IMR-90 (cell line): ENCODE measurements around the gene PADI2. TPM values are rescaled to one million over a fixed set of nuclear protein-coding genes. Genes with fewer than 3 reads are reported as not detected.

Source experiments
- ATAC-seq: fragments of 200-7000 bp; cut with Tn5 transposase; 2 replicates; pipeline ENCODE4 v1.9.1; 2020; ENCODE audit warnings: low read depth, mild to moderate bottlenecking, moderate library complexity
- BruUV-seq: library from RNA; stranded (reverse); fragments of 400-500 nt; replicated peaks from 2 replicates; lab custom pipeline; 2021; lab: Mats Ljungman, UMichigan
- CTCF ChIA-PET: fragments of 300-600 bp; formaldehyde crosslinking; extraction: SDS; loops from one replicate; lab custom pipeline; 2021; ENCODE audit warnings: antibody characterized with exemption; lab: Yijun Ruan, JAX
- POLR2A ChIA-PET: fragments of 300-600 bp; sonication (Branson Sonifier 250); formaldehyde crosslinking; loops from one replicate; lab custom pipeline; 2022; ENCODE audit warnings: antibody characterized with exemption; ENCODE audit not compliant: unreplicated experiment; lab: Charles Lee
- DNase-seq: peaks from one replicate; pipeline ENCODE4 v3.0.0; 2013
- H2AFZ ChIP-seq: replicated peaks from 2 replicates; pipeline ENCODE3; 2013; ENCODE audit warnings: low read length, mild to moderate bottlenecking; ENCODE audit not compliant: poor library complexity
- H2AK5ac ChIP-seq: 2 replicates; pipeline ENCODE4 v1.6.1; 2013; ENCODE audit warnings: low read depth, low read length, inconsistent platforms
- H2AK9ac ChIP-seq: replicated peaks from 2 replicates; pipeline ENCODE3; 2013; ENCODE audit warnings: mild to moderate bottlenecking, low read depth, low read length, moderate library complexity; ENCODE audit not compliant: poor library complexity
- H2BK120ac ChIP-seq: 2 replicates; pipeline ENCODE4 v1.6.1; 2013; ENCODE audit warnings: low read depth, low read length, inconsistent platforms
- H2BK15ac ChIP-seq: 3 replicates; pipeline ENCODE4 v1.6.1; 2013; ENCODE audit warnings: low read depth, low read length, inconsistent platforms
- H2BK20ac ChIP-seq: 2 replicates; pipeline ENCODE4 v1.6.1; 2013; ENCODE audit warnings: low read depth, mild to moderate bottlenecking, inconsistent platforms, low read length, moderate library complexity
- H2BK5ac ChIP-seq: 2 replicates; pipeline ENCODE4 v1.6.1; 2013; ENCODE audit warnings: mild to moderate bottlenecking, low read depth, low read length, inconsistent platforms; ENCODE audit not compliant: poor library complexity, severe bottlenecking
- H3K14ac ChIP-seq: replicated peaks from 2 replicates; pipeline ENCODE4 v1.6.1; 2013; ENCODE audit warnings: low read depth, low read length, inconsistent platforms
- H3K18ac ChIP-seq: 2 replicates; pipeline ENCODE4 v1.6.1; 2013; ENCODE audit warnings: low read depth, low read length, control low read depth
- H3K23ac ChIP-seq: 2 replicates; pipeline ENCODE4 v1.6.1; 2013; ENCODE audit warnings: low read depth, low read length, inconsistent platforms
- H3K27ac ChIP-seq: 2 replicates; pipeline ENCODE4 v1.5.1; 2013; ENCODE audit warnings: mild to moderate bottlenecking, control low read depth, low read length; ENCODE audit not compliant: insufficient read depth
- H3K27me3 ChIP-seq: 2 replicates; pipeline ENCODE4 v1.6.1; 2013; ENCODE audit warnings: low read length; ENCODE audit not compliant: control insufficient read depth, insufficient read depth
- H3K36me3 ChIP-seq: 2 replicates; pipeline ENCODE4 v1.6.1; 2013; ENCODE audit warnings: low read length, mixed read lengths; ENCODE audit not compliant: control insufficient read depth, insufficient read depth
- H3K4ac ChIP-seq: 2 replicates; pipeline ENCODE4 v1.6.1; 2013; ENCODE audit warnings: low read depth, low read length, inconsistent platforms
- H3K4me1 ChIP-seq: 2 replicates; pipeline ENCODE4 v1.6.1; 2013; ENCODE audit warnings: low read length, mixed read lengths; ENCODE audit not compliant: control insufficient read depth, insufficient read depth
- H3K4me2 ChIP-seq: 2 replicates; pipeline ENCODE4 v1.6.1; 2013; ENCODE audit warnings: low read depth, mild to moderate bottlenecking, control low read depth, low read length, moderate library complexity
- H3K4me3 ChIP-seq: 2 replicates; pipeline ENCODE4 v1.5.1; 2013; ENCODE audit warnings: low read depth, mild to moderate bottlenecking, control low read depth, low read length, moderate library complexity; ENCODE audit not compliant: insufficient read depth
- H3K56ac ChIP-seq: 2 replicates; pipeline ENCODE4 v1.6.1; 2013; ENCODE audit warnings: low read length, inconsistent platforms; ENCODE audit not compliant: insufficient read depth; ENCODE audit errors: extremely low read depth
- H3K79me1 ChIP-seq, 2 experiments: 2 replicates each; pipeline ENCODE4 v1.6.1; 2013; ENCODE audit warnings: low read length in 2 of 2, inconsistent platforms in 1 of 2, low read depth in 1 of 2
- H3K9ac ChIP-seq: 2 replicates; pipeline ENCODE4 v1.6.1; 2013; ENCODE audit warnings: low read depth, low read length, control low read depth
- H3K9me1 ChIP-seq: 2 replicates; pipeline ENCODE4 v1.6.1; 2013; ENCODE audit warnings: low read length, inconsistent platforms; ENCODE audit not compliant: insufficient read depth
- H3K9me3 ChIP-seq: 2 replicates; pipeline ENCODE4 v1.6.1; 2013; ENCODE audit warnings: low read length; ENCODE audit not compliant: control insufficient read depth, insufficient read depth
- H4K20me1 ChIP-seq: 2 replicates; pipeline ENCODE4 v1.6.1; 2013; ENCODE audit warnings: low read length, inconsistent platforms; ENCODE audit not compliant: insufficient read depth
- H4K5ac ChIP-seq: 2 replicates; pipeline ENCODE4 v1.6.1; 2013; ENCODE audit warnings: mild to moderate bottlenecking, low read depth, low read length, control low read depth
- H4K8ac ChIP-seq, 2 experiments: 2 replicates each; pipeline ENCODE4 v1.6.1; 2013; ENCODE audit warnings: low read depth in 2 of 2, low read length in 2 of 2, control low read depth in 1 of 2, inconsistent platforms in 1 of 2
- H4K91ac ChIP-seq: 2 replicates; pipeline ENCODE4 v1.6.1; 2013; ENCODE audit warnings: low read depth, low read length, inconsistent platforms; ENCODE audit not compliant: insufficient read depth
- BHLHE40 ChIP-seq: fragments of 150-350 bp; IDR thresholded peaks from 2 replicates; pipeline ENCODE4 v1.6.1; 2016; ENCODE audit warnings: mild to moderate bottlenecking, low read depth, low read length
- CEBPB ChIP-seq: IDR thresholded peaks from 2 replicates; pipeline ENCODE4 v1.6.1; 2012; ENCODE audit warnings: low read depth, low read length, improper control_type of control experiment
- CHD1 ChIP-seq: IDR thresholded peaks from 2 replicates; pipeline ENCODE4 v1.6.1; 2012; ENCODE audit warnings: low read depth, low read length, improper control_type of control experiment
- FOS ChIP-seq: fragments of 150-350 bp; IDR thresholded peaks from 2 replicates; pipeline ENCODE4 v1.6.1; 2016; ENCODE audit warnings: low read depth, low read length
- MAFK ChIP-seq: IDR thresholded peaks from 2 replicates; pipeline ENCODE4 v1.6.1; 2012; ENCODE audit warnings: low read depth, low read length, improper control_type of control experiment
- MAZ ChIP-seq: IDR thresholded peaks from 2 replicates; pipeline ENCODE4 v1.6.1; 2012; ENCODE audit warnings: low read depth, mild to moderate bottlenecking, low read length, improper control_type of control experiment, moderate library complexity, borderline replicate concordance
- MXI1 ChIP-seq: IDR thresholded peaks from 2 replicates; pipeline ENCODE4 v1.6.1; 2012; ENCODE audit warnings: low read depth, mild to moderate bottlenecking, low read length, moderate library complexity, borderline replicate concordance
- NFE2L2 ChIP-seq: fragments of 150-350 bp; IDR thresholded peaks from 2 replicates; pipeline ENCODE4 v1.6.1; 2016; ENCODE audit warnings: low read depth, mild to moderate bottlenecking, low read length
- POLR2A ChIP-seq: IDR thresholded peaks from 2 replicates; pipeline ENCODE4 v1.6.1; 2012; ENCODE audit warnings: mild to moderate bottlenecking, low read depth, low read length
- RAD21 ChIP-seq: IDR thresholded peaks from 2 replicates; pipeline ENCODE4 v1.6.1; 2012; ENCODE audit warnings: low read length, improper control_type of control experiment
- RCOR1 ChIP-seq: IDR thresholded peaks from 2 replicates; pipeline ENCODE4 v1.6.1; 2012; ENCODE audit warnings: mild to moderate bottlenecking, low read length, improper control_type of control experiment; ENCODE audit not compliant: insufficient replicate concordance
- RFX5 ChIP-seq: IDR thresholded peaks from 2 replicates; pipeline ENCODE4 v1.8.0; 2012; ENCODE audit warnings: low read depth, mild to moderate bottlenecking, low read length, moderate library complexity
- WGBS, 2 experiments: methylation state at CpG; one replicate each; pipeline versions ENCODE4 v1.1.5 to v1.1.7; 2013; ENCODE audit warnings: missing lambda C conversion rate in 2 of 2; ENCODE audit not compliant: insufficient read length in 1 of 2; ENCODE audit errors: extremely low coverage in 2 of 2; 5-methylcytosine and 5-hydroxymethylcytosine counted together
- dilution Hi-C: fragments of 300-500 bp; cut with HindIII; formaldehyde crosslinking; loops from one replicate; pipeline ENCODE4 v1.14.3; 2018; ENCODE audit warnings: low sequenced_read_pairs; ENCODE audit not compliant: unreplicated experiment
- in situ Hi-C: fragments of 300-500 bp; cut with MboI; formaldehyde crosslinking; loops from 3 replicates; pipeline ENCODE4 v1.14.3; 2019; ENCODE audit warnings: low sequenced_read_pairs, inconsistent platforms, mixed read lengths
- intact Hi-C: fragments of 100-400 bp; cut with micrococcal nuclease; formaldehyde crosslinking; loops from 2 replicates; pipeline ENCODE4 v1.10.0; 2022
- polyA plus RNA-seq, 3 experiments: library from polyadenylated mRNA; depleted of rRNA; stranded (reverse); fragments of >200 nt; gene quantifications; 2 replicates each; pipeline ENCODE4 v1.2.3, GENCODE V29; 2012; ENCODE audit warnings: low replicate concordance in 1 of 3
- total RNA-seq: library from RNA; depleted of rRNA; stranded (reverse); fragments of >200 nt; gene quantifications from 2 replicates; pipeline ENCODE4 v1.2.3, GENCODE V29; 2012
- TF ChIP-seq, protein P1 (sequence below): fragments of 150-350 bp; IDR thresholded peaks from 2 replicates; pipeline ENCODE4 v1.6.1; 2017; ENCODE audit warnings: mild to moderate bottlenecking, antibody characterized with exemption, low read length, low read depth
- TF ChIP-seq, protein P2 (sequence below): conservative IDR thresholded peaks from 2 replicates; pipeline ENCODE4 v1.5.1; 2012; ENCODE audit warnings: mild to moderate bottlenecking, low read depth, low read length, improper control_type of control experiment

The PADI2 gene
- total and polyA plus RNA-seq, 2 of the 4 experiments (the other 2 are of a cell fraction): not detected

DNA sequence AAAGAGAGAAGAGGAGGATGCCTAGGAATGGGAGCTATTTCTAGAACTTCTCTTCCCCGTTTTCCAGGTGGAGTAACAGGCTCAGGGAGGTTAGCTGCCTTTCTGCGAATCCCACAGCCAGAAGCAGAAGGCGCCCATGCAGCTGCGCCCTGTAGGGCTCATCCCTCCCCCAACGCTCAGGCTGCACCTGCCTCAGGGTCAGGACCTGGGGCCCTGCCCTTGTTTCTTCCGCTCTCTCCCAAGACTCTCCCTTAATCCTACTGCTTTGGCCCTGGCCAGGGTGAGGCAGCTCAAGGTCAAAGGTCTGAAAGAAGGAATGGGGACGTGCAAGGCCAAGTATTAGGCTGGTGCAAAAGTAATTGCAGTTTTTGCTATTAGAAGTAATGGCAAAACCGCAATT, 30.5 kb upstream of the PADI2 start:
- 61% methylated on average over 3 of the region's 8 CpGs; no CpG with 5 or more reads in 1 of the 2 experiments for WGBS, 2 experiments

More for the DNA sequence above, 30.5 kb upstream of the PADI2 start:
- H3K23ac ChIP-seq: no peak overlapping the region
- H3K27ac ChIP-seq: no peak overlapping the region
- H2BK20ac ChIP-seq: no peak overlapping the region
- no peaks in the 10 kb centered on the region for H4K20me1 ChIP-seq
- BruUV-seq: no TSS peak
- peaks cover 21% of the 10 kb centered on the region for H3K9me3 ChIP-seq
- intact Hi-C loops: no loop called here
- no peak overlapping the region for H3K14ac ChIP-seq
- H3K27me3 ChIP-seq: peaks cover 23% of the 10 kb centered on the region
- no peak overlapping the region for H2AK9ac ChIP-seq
- DNase-seq: no peak
- no peak for ATAC-seq
- no peak overlapping the region for H2AFZ ChIP-seq
- no peak overlapping the region for H4K5ac ChIP-seq
- H2BK120ac ChIP-seq: no peak overlapping the region
- no peak overlapping the region for H3K56ac ChIP-seq
- in situ Hi-C loops: no loop called here
- H3K4me1 ChIP-seq: no peaks in the 10 kb centered on the region
- POLR2A ChIA-PET: no interaction called here
- CTCF ChIA-PET: no interaction called here
- no peak overlapping the region for H3K4ac ChIP-seq
- no peaks in the 10 kb centered on the region for H3K36me3 ChIP-seq
- no peak overlapping the region for H2AK5ac ChIP-seq
- no peak overlapping the region for H2BK5ac ChIP-seq
- H3K4me3 ChIP-seq: no peak overlapping the region
- no peak overlapping the region for H3K18ac ChIP-seq
- no peak overlapping the region for H4K91ac ChIP-seq
- H2BK15ac ChIP-seq: no peak overlapping the region
- H4K8ac ChIP-seq: no peak overlapping the region
- dilution Hi-C loops: no loop called here
- no peak overlapping the region for H3K4me2 ChIP-seq
- H3K9me1 ChIP-seq: no peaks in the 10 kb centered on the region
- H3K79me1 ChIP-seq: no peaks in the 10 kb centered on the region
- no peak overlapping the region for H3K9ac ChIP-seq
- TF ChIP-seq RAD21: no peak
- no peak for TF ChIP-seq RCOR1
- TF ChIP-seq RFX5: no peak
- TF ChIP-seq, protein P1, sequence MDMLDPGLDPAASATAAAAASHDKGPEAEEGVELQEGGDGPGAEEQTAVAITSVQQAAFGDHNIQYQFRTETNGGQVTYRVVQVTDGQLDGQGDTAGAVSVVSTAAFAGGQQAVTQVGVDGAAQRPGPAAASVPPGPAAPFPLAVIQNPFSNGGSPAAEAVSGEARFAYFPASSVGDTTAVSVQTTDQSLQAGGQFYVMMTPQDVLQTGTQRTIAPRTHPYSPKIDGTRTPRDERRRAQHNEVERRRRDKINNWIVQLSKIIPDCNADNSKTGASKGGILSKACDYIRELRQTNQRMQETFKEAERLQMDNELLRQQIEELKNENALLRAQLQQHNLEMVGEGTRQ: no peak
- no peak for TF ChIP-seq BHLHE40
- TF ChIP-seq, protein P2, sequence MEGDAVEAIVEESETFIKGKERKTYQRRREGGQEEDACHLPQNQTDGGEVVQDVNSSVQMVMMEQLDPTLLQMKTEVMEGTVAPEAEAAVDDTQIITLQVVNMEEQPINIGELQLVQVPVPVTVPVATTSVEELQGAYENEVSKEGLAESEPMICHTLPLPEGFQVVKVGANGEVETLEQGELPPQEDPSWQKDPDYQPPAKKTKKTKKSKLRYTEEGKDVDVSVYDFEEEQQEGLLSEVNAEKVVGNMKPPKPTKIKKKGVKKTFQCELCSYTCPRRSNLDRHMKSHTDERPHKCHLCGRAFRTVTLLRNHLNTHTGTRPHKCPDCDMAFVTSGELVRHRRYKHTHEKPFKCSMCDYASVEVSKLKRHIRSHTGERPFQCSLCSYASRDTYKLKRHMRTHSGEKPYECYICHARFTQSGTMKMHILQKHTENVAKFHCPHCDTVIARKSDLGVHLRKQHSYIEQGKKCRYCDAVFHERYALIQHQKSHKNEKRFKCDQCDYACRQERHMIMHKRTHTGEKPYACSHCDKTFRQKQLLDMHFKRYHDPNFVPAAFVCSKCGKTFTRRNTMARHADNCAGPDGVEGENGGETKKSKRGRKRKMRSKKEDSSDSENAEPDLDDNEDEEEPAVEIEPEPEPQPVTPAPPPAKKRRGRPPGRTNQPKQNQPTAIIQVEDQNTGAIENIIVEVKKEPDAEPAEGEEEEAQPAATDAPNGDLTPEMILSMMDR: no peak
- no peak for TF ChIP-seq MXI1
- no peak for TF ChIP-seq POLR2A
- no peak for TF ChIP-seq MAFK
- TF ChIP-seq FOS: no peak
- TF ChIP-seq CHD1: no peak
- no peak for TF ChIP-seq NFE2L2
- TF ChIP-seq MAZ: no peak
- no peak for TF ChIP-seq CEBPB
